Stimulated activated CD8-positive, alpha-beta memory T cell treated with anti-CD3 and anti-CD28 coated beads, Interleukin-2, amount 100 ng/mL, for 48 hours (primary cell): ENCODE data around the gene NDUFS1.
A peak's percentile ranks its signal among the peaks of the same experiment; 100 is the strongest.
"Not testable (repeated sequence)": the region's sequence is repeated elsewhere in the genome, so short reads cannot be mapped to it uniquely, and the experiment has no call there.

Experiments used
- DNase-seq, 2 donors: peaks; one replicate each; pipeline ENCODE4 v3.0.0-alpha.2; 2020; ENCODE audit warnings: low read depth in 2 of 2

Gene NDUFS1

DNA sequence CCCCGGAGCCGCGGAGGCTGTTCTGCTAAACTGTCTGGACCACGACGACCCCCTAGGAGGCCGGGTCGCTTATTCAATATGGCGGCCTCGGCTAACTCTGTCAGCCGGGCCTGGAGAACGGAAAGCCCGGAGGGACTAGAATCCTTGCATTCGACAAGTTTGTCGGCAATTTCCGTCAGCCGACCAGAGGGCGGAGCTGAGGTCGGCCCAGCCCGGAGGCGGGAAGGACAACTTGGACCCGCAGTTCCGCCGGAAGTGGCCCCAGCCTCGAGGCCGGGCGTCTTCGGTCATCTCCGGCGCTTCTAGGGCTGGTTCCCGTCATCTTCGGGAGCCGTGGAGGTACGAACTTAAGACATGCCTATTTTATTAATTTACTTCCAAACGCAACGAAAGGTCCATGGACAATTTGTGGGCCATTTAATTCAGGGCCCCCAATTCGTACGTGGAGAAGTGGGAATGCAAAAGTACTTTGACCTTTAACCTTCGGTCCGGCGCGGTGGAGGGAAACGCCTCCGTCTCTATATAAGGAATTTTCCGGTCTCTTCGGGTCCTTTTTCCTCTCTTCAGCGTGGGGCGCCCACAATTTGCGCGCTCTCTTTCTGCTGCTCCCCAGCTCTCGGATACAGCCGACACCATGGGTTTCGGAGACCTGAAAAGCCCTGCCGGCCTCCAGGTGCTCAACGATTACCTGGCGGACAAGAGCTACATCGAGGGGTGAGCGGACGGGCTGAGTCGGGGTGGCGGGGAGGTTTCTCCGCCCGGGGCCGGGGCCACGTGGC is at the start of gene NDUFS1, which contains the start of gene EEF1B2:
Gene NDUFS1 (minus strand): TSS at position 99 of the 779 bp plus-strand sequence. CDS start 5,766 bp downstream, outside the sequence.
Gene EEF1B2 (plus strand): TSS at position 550 of the 779 bp plus-strand sequence. CDS start 85 bp downstream, at position 635.
- DNase-seq: peak; percentile 92 to 96

DNA sequence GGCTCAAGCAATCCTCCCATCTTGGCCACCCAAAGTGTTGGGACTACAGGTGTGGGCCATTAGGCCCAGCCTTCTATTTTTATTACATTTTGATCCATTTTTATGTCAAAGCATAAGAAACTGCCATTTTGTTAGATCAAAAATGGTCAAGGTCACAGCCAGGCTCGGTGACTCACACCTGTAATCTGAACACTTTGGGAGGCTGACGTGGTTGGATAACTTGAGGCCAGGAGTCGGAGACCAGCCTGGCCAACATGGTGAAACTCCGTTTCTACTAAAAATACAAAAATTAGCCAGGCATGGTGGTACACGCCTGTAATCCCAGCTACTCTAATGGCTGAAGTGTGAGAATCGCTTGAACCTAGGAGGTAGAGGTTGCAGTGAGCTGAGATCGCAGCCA is 49.7 kb upstream of the NDUFS1 start:
- no peak for DNase-seq

DNA sequence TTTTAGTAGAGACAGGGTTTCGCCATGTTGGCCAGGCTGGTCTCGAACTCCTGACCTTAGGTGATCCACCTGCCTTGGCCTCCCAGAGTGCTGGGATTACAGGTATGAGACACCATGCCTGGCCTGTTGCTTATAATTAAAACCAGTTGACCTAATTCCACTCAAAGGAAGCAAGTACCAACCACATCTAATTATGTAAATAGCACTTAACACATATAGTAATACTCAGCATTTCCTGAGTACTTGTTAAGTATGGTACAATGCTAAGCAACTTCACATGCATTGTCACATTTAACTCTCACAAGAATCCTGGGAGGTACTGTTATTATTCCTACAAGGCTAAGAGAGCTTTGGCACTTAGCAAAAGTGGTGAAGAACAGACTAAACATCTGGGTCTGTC is 48.1 kb upstream of the NDUFS1 start:
- not testable (repeated sequence) for DNase-seq

DNA sequence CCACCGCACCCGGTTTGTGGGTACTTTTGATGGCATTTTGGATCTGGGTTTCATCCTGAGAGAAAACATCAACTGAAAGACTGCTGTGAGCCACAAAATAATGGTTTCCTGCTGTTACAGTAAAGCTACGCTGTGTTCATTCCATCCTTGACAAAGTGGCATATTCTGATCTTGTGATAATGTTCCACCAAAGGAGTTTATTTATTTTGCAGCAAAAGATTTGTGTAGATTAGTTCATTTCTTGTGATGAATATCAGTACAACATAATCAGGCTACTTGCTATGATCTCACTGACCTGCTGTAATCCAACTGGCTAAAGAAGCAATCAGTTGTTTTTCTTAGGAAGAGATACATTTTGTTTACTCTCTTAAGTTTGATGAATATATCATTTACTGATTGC is 45.5 kb upstream of the NDUFS1 start:
- DNase-seq: no peak

DNA sequence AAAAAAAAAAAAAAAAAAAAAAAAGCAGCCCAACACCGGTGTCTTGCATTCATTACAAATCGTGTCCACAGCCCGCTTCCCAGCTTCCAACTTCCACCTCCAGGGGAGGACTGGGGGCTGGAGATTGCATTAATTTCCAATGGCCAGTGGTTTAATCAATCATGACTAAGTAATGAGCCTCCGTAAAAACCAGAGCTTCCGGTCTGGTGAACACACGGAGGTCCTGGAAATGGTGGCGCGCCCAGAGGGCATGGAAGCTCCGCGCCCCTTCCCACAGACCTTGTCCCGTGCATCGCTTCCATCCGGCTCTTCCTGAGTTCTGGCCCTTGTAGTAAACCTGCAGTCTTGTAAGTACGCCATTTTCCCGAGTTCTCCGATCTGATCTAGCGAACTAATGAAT is 44.1 kb upstream of the NDUFS1 start:
- DNase-seq: no peak

DNA sequence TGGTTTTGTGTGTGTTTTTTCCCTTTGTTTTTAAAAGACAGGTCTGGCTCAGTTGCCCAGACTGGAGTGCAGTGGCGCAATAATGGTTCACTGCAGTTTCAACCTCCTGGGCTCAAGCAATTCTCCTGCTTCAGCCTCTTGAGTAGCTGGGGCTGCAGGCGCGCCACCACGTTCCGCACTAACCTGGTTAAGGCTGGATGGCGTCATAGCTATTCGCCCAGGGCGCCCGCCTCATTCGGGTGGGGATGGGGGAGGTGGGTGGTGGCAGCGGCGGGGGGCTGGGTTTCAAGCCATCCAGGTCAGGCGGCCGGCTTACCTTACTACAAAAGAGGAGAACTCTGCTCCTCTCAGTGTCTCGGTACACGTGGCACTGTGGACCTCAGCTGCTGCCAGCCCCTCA is 43.2 kb upstream of the NDUFS1 start:
- DNase-seq: no peak

DNA sequence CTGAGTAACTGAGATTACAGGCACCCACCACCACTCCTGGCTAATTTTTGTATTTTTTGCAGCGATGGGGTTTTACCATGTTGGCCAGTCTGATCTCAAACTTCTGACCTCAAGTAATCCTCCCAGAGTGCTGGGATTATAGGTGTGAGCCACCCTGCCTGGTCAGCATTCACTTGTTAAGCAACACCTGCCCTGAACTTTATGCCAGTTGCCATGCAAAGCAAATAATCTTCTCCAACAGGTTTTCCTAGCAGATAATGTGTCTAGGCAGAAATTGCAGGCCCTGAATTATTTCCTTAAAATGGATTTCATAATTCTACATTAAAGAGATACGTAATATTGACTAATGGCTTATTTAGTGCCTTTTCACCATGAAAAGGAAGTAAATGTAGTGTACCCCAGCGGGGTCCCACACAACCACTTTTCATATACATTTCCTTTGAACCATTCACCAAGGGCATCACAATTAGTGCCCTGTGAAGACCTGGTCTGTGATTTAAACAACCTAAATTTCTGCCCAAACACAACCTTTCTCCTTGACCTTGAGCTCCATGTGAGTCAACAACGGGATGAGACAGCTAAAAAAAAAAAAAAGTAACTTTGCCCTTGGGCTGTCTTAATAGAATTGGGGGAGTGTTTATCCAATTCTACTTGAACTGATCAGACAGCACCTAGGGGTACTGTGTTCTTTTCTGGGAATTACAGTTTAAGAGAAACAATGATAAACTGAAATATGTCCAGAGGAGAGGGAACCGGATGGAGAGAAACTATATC is 42.0 kb upstream of the NDUFS1 start:
- no peak for DNase-seq

DNA sequence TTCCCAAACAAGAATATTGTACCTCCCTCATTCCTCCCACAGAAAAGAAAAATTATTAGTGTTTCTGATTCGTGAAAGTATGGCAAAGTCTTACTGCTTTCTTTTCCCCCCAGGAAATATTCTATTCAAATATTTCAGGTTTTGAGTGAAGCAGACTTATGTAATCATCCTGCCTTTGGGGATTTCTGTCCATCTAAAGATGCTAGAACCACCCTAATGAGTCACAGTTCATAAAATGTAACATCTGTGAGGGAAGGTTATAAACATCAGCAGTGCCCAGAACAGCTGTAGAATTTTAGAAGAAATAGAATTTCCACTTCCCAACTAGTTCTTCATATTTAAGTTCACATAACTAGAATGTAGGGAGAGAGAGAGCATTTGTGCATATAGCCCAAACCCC is 39.4 kb upstream of the NDUFS1 start:
- DNase-seq: no peak

DNA sequence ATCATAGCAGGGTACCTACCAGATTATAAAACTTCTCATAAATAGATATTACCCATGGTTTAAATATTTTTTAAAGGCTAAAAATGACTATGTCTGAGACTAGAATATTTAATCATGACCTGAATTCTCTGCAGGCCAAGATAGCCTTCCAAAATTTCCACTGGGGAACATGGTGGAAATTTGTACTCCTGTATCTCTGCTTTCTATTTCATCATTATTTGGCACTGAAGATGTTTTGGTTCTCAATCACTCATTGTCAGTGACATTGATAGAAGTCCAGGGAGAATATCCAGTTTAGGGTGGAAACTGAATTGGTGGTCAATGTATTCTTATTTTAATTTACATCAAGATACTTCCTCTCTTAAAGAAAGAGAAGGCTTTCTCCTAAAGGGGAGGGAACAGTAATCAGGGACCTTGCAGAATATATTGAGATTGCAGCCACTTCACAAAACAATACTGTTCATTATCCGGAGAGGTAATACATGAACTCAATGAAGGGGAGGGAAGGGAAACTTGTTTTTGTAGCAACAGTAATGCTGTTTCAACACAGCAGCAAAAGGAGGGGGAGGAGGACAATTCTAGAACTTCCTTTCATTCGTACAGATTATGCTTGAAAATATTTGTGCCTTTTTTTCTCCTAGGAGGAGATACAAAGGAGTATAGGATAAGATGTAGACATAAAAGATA is 34.6 kb upstream of the NDUFS1 start:
- DNase-seq: no peak

DNA sequence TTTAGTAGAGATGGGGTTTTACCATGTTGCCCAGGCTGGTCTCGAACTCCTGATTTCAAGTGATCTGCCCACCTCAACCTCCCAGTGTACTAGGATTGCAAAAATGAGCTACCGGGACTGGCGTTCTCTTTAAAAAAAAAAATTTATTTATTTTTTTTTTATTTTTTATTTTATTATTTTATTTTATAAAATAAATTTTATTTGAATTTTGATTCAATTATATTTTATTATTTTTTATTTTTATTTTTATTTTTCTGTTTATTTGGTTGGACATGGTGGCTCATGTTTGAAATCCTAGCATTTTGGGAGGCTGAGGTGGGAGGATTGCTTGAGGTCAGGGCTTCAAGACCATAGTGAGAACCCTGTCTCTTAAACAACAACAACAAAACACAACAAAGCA is 32.9 kb upstream of the NDUFS1 start:
- no peak for DNase-seq

DNA sequence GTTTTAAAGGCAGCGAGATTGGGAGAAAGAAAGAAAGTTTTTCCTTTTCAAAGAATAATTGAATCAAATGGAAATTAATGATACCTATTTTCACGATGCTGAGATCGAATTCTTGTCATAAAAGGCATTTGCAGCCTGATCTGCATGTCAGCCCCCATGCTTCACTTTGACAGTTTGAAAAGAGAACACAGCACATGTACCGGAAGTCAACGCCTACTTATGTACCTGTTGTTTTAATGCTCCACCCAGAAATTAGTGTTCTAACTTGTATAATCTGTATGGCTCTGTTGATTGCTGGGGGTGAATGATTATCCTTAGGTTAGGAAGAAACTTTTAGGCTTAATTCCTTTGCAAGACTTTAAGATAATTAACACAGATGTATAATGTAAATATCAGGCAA is 31.4 kb upstream of the NDUFS1 start:
- no peak for DNase-seq

DNA sequence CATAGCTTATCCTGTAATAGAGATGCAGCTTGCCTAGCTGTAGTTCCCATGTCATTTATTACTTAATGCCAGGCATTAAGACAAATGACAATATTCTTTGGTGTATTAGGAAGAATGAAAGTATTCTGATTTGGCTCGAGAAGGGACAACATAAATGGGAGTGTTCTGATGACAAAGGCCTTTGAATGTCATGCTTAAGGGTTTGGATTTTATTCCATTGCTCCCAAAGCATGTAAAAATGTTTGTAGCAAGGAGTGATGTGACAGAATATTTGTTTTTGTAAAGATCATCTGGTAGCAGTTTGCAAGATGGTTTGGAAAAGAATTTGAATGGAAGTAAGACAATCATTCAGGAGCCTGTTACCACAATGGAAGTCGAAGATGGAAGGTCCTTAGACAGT is 30.9 kb upstream of the NDUFS1 start:
- DNase-seq: no peak

DNA sequence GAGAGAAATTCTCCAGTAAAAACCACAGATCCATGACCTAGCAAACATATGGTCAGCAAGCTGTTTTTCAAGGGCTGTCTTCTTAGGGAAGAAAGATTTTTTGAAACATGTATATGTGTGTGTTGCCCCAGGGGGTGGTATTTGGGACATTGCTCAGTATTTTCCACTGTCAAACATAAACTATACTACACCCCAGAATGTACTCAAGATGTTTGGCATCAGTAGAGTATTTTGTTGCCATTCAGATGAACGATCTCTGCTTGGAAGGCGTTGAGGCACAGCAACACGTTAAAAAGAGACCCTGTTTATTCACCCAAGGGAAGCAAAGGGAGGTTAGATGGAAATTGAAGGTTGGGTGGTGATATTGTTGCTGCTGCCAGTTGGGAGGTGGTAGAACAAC is 30.4 kb upstream of the NDUFS1 start:
- DNase-seq: no peak

DNA sequence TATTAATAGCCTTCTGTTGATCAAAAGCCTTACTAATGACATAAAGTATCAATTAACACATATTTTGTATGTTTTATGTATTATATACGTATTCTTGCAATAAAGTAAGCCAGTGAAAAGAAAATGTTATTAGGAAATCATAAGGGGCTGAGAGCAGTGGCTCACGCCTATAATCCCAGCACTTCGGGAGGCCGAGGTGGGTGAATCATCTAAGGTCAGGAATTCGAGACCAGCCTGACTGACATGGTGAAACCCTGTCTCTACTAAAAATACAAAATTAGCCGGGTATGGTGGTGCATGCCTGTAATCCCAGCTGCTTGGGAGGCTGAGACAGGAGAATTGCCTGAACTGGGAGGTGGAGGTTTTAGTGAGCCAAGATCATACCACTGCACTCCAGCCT is 22.3 kb upstream of the NDUFS1 start:
- DNase-seq: not testable (repeated sequence)

DNA sequence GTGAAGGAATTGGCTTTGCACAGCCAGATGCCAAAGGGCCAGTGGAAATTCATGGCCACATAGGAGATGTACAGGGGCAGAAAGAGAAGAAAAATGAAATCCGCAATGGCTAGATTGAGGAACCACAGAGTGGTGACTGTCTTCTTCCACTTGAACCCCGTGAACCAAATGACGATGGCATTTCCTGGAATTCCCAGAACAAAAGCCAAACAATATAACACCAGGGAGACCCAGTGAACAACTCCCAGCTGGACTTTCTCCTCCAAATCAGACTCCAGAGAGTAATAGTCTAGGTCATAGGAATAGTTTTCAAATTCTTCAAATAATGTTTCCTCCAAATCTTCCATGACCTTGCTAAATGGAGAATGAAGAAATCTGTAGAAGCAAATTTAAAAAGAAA is 17.7 kb upstream of the NDUFS1 start:
- no peak for DNase-seq

DNA sequence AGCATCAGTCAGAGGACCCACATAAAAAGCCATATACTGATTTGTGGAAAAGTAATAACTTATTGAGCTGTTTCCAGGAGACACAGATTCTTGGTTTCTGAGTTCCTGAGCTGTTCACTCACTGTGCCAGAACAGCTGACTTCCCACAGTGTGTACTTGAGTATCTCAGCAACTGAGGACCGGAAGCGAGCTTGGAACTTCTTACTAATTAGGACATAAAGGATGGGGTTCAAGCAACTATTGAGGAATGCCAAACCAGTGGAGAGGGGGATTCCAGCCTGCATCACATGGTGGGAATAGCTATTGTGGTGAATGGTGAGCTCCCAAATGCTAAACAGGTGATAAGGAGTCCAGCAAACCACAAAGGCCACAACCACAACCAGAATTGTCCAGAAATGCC is 16.9 kb upstream of the NDUFS1 start:
- no peak for DNase-seq

DNA sequence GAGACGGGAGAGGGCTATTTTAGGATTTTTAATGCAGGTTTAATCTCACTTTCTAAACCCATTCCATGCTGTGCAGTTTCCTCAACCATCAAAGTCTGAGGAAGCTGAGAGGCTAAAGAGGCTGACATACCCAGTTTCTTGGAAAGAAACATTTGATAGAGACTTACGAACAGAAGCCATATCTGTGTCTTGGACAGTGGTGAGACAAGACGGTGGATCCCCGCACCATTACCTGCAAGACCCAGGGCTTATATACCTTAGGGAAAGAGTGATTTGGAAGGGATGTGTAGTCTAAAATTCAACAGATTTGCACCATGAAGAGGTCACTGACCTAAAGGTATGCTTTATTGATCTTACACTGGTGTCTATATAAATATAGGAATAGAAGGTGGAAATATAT is 13.9 kb upstream of the NDUFS1 start:
- DNase-seq: no peak

DNA sequence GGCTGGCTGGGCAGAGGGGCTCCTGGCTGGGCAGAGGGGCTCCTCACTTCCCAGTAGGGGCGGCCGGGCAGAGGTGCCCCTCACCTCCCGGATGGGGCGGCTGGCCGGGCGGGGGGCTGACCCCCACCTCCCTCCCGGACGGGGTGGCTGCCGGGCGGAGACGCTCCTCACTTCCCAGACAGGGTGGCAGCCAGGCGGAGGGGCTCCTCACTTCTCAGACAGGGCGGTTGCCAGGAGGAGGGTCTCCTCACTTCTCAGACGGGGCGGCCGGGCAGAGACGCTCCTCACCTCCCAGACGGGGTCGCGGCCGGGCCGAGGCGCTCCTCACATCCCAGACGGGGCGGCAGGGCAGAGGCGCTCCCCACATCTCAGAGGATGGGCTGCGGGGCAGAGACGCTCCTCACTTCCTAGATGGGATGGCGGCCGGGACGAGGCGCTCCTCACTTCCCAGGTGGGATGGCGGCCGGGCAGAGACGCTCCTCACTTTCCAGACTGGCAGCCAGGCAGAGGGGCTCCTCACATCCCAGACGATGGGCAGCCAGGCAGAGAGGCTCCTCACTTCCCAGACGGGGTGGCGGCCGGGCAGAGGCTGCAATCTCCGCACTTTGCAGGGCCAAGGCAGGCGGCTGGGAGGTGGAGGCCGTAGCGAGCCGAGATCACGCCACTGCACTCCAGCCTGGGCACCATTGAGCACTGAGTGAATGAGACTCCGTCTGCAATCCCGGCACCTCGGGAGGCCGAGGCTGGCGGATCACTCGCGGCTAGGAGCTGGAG is 12.6 kb upstream of the NDUFS1 start:
- DNase-seq: not testable (repeated sequence)

DNA sequence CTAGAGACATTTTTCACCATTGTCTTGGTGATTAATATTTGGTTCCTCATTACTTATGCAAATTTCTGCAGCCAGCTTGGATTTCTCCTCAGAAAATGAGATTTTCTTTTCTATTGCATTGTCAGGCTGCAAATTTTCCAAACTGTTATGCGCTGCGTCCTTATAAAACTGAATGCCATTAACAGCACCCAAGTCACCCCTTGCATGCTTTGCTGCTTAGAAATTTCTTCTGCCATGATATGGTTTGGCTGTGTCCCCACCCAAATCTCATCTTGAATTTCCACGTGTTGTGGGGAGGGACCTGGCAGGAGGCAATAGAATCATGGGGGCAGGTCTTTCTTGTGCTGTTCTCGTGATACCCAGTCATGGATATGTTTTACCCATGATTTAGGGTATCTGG is 9.0 kb upstream of the NDUFS1 start:
- not testable (repeated sequence) for DNase-seq

DNA sequence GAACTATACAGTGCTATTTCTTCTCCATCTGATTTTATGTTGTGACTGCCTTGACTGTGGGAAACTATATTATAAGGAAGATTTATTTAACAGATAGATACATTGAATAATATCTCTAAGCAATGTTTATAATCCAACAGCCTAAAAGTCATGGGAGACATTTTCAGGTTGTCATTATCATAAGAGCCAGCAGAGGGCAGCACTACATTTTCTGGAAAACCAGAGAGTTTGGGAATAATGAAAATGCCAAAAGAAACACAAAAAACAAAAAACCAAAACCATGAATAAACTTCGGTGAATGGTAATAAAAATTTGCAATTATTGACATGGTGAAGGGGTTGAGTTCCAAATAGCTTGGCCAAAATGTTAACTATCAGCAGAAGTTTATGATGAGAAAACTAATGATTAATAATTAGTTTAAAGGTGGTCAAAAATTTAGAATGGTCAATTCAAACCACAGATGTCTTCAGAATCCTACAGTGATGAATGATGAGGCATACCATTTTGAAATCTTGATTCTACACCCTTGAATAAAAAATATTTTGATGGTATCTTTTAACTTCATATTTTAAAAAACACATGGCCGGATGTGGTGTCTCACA is 5.1 kb upstream of the NDUFS1 start:
- DNase-seq: no peak

DNA sequence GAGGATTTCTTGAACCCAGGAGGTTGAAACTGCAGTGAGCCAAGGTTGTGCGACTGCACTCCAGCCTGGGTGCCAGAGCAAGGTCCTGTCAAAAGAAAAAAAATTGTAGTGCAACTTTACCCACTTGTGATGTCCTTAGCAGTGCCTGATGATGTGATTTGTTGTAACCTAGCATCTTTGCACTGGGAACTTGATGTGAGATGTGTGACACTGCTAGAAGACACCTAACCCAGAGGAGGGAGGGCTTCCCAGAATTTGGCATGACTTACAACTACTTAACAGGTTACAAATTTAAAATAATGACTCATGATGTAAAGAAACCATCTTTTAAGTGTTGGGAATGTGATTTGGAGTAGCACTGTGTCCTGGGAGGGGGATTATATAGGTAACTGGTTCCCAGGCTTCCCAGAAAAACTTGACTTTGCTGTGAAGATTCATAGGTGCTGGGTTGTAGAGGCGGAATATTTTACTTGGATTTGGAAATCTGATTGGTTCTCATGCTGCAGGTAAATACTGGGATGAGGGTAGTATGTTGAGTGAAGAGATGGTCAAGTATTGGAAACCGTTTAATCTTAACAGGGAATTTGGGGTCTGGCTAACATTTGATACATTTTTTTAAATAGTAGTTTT is 4.1 kb upstream of the NDUFS1 start:
- DNase-seq: no peak
